Naive thymus-derived CD4-positive, alpha-beta T cell (primary cell): ENCODE measurements around the gene XRN1. TPM values are rescaled to one million over a fixed set of nuclear protein-coding genes. Genes with fewer than 3 reads are reported as not detected.
A peak's percentile ranks its signal among the peaks of the same experiment; 100 is the strongest.
"Not testable (repeated sequence)": the region's sequence is repeated elsewhere in the genome, so short reads cannot be mapped to it uniquely, and the experiment has no call there.

Experiments used
- ATAC-seq: fragments of 150-1000 bp; cut with Tn5 transposase; 2 replicates; pipeline ENCODE4 v1.10.0; 2021; ENCODE audit warnings: mild to moderate bottlenecking, moderate library complexity
- CTCF ChIA-PET: fragments of 350-600 bp; sonication (Branson Sonifier 250); formaldehyde crosslinking; loops from one replicate; lab custom pipeline; 2021; ENCODE audit warnings: antibody characterized with exemption; lab: Charles Lee
- POLR2A ChIA-PET: fragments of 350-600 bp; sonication (Branson Sonifier 250); formaldehyde crosslinking; loops from one replicate; lab custom pipeline; 2021; ENCODE audit warnings: antibody characterized with exemption, inconsistent platforms; lab: Charles Lee
- DNase-seq, 9 donors: peaks; one replicate each; pipeline versions ENCODE4 v3.0.0 to v3.0.0-alpha.2; 2020 to 2022; ENCODE audit warnings: mixed read lengths in 1 of 9
- H3K27ac ChIP-seq: one replicate; pipeline ENCODE4 v1.7.0; 2013; ENCODE audit warnings: mild to moderate bottlenecking, low read depth, low read length, moderate library complexity
- H3K27me3 ChIP-seq, 2 donors: one replicate each; pipeline ENCODE4 v1.7.0; 2013; ENCODE audit warnings: low read length in 2 of 2, mild to moderate bottlenecking in 2 of 2, moderate library complexity in 2 of 2; ENCODE audit not compliant: control insufficient read depth in 2 of 2, insufficient read depth in 2 of 2
- H3K36me3 ChIP-seq, 3 experiments: 1 replicate in 2 of 3; 2 replicates in 1 of 3; pipeline ENCODE4 v1.7.0; 2013; ENCODE audit warnings: low read length in 3 of 3, mild to moderate bottlenecking in 3 of 3, moderate library complexity in 1 of 3; ENCODE audit not compliant: insufficient read depth in 3 of 3, control insufficient read depth in 2 of 3
- H3K4me1 ChIP-seq, 2 donors: one replicate each; pipeline ENCODE4 v1.7.0; 2013; ENCODE audit warnings: low read length in 2 of 2, mild to moderate bottlenecking in 2 of 2, moderate library complexity in 1 of 2; ENCODE audit not compliant: control insufficient read depth in 2 of 2, insufficient read depth in 2 of 2
- H3K4me3 ChIP-seq: 2 replicates; pipeline ENCODE4 v1.7.0; 2013; ENCODE audit warnings: mild to moderate bottlenecking, low read length
- H3K9me3 ChIP-seq, 3 experiments: 1 replicate in 2 of 3; 2 replicates in 1 of 3; pipeline ENCODE4 v1.7.0; 2013; ENCODE audit warnings: low read length in 3 of 3; ENCODE audit not compliant: control insufficient read depth in 2 of 3
- H3K27ac Mint-ChIP-seq, 9 donors: one replicate each; pipeline ENCODE4 v1.8.0; 2020 to 2022; ENCODE audit warnings: mixed read lengths in 9 of 9, mild to moderate bottlenecking in 8 of 9, moderate library complexity in 5 of 9, inconsistent platforms in 2 of 9
- H3K27me3 Mint-ChIP-seq, 5 donors: one replicate each; pipeline ENCODE4 v1.8.0; 2021 to 2022; ENCODE audit warnings: mixed read lengths in 5 of 5, mild to moderate bottlenecking in 1 of 5
- H3K36me3 Mint-ChIP-seq, 5 donors: one replicate each; pipeline ENCODE4 v1.8.0; 2020 to 2022; ENCODE audit warnings: mixed read lengths in 5 of 5, mild to moderate bottlenecking in 3 of 5, inconsistent platforms in 1 of 5
- H3K4me1 Mint-ChIP-seq, 7 donors: one replicate each; pipeline ENCODE4 v1.8.0; 2020 to 2022; ENCODE audit warnings: mixed read lengths in 7 of 7, mild to moderate bottlenecking in 3 of 7, inconsistent platforms in 1 of 7
- H3K4me3 Mint-ChIP-seq, 10 donors: one replicate each; pipeline ENCODE4 v1.8.0; 2020 to 2022; ENCODE audit warnings: mild to moderate bottlenecking in 10 of 10, mixed read lengths in 10 of 10, moderate library complexity in 6 of 10, inconsistent platforms in 2 of 10
- H3K9me3 Mint-ChIP-seq, 11 donors: one replicate each; pipeline ENCODE4 v1.8.0; 2020 to 2022; ENCODE audit warnings: mixed read lengths in 11 of 11, mild to moderate bottlenecking in 4 of 11, inconsistent platforms in 1 of 11, moderate library complexity in 1 of 11
- intact Hi-C, 2 donors: fragments of 100-400 bp; cut with micrococcal nuclease; formaldehyde crosslinking; loops; one replicate each; pipeline ENCODE4 v1.15.1; 2023
- polyA plus RNA-seq, 2 donors: library from polyadenylated mRNA; unstranded; fragments of 300-500 nt; fragmentation: Illumina TruSeq; gene quantifications; one replicate each; pipeline ENCODE4 v1.2.3, GENCODE V29; 2021
- total RNA-seq, 6 experiments: library from RNA in 5 of 6; stranded (reverse) in 5 of 6; gene quantifications; 1 replicate in 5 of 6; 2 replicates in 1 of 6; pipeline ENCODE4 v1.2.3 and lab custom pipeline; 2021 to 2026

Gene XRN1
- total and polyA plus RNA-seq, 7 experiments from 2014 or later: 40.9 to 123 (median 94.7) TPM

DNA sequence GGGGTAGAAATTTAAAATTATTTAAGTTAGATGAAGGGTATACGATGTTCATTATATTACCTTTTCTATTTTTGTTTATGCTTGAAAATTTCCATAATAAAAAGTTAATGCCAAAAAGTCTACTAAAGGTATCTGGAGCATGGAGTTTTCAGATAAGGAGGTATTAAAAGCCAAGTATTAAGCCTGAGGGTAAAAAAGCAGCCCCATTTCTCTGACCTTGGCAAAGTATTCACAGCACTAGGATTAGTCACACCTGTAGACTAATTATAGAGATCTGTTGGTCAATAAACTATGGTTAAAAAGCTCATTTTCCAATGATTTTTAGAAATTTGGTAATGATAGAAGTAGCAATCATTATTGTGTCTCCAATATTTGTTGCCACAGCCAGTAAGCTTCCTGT, 23.1 kb downstream of the XRN1 start:
- DNase-seq (no peak), ATAC-seq (no peak)
- ChIA-PET CTCF (no interaction called here), POLR2A (no interaction called here)
- Histone ChIP-seq H3K4me3 (no peak overlapping the region), H3K27ac (no peak overlapping the region), H3K27me3 (no peaks in the 10 kb centered on the region), H3K9me3 (no peaks in the 10 kb centered on the region), H3K4me1 (no peaks in the 10 kb centered on the region), H3K36me3 (peaks cover 3 to 41% (median 4%) of the 10 kb centered on the region in 3 experiments)
- Mint-ChIP-seq H3K27me3 (no peaks in the 10 kb centered on the region), H3K4me3 (no peak overlapping the region), H3K36me3 (peaks cover 0 to 37% (median 25%) of the 10 kb centered on the region in 5 donors), H3K9me3 (no peaks in the 10 kb centered on the region), H3K4me1 (peaks cover 0 to 16% (median 9%) of the 10 kb centered on the region in 7 donors), H3K27ac (no peak overlapping the region)
- intact Hi-C loops: no loop called here

DNA sequence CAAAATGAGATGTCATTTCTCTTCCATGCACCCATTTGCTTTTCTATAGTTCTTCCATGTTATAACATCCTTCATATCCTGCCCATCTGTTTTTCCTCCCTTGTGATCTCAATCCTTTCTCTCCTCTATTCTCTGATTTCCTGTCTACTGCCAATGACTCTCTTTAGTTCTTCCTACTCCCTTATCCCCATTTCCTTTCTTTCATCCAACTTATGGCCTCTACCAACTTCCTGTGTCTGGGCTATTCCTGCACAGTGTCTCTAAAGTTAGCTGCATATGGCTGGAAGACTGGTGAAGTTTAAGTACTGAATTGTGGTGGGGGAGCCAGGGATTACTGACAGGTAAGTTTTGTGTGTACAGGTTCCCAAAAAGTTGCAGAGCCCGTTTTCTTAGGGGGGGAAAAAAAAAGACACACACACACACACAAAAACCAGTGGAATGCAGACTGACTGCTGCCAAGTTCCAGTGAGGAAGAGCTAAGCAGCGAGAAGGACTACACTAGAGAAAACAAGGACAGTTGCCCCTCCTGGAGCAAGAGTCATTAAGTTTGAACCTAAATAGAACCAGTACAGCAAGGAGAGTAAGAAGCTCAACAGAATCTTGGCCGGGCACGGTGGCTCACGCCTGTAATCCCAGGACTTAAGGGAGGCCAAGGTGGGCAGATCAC, 28.8 kb downstream of the XRN1 start:
- ATAC-seq: no peak
- CTCF ChIA-PET: no interaction called here
- peak overlapping the region in 1 of 9 donors; percentile 79 for H3K27ac Mint-ChIP-seq

DNA sequence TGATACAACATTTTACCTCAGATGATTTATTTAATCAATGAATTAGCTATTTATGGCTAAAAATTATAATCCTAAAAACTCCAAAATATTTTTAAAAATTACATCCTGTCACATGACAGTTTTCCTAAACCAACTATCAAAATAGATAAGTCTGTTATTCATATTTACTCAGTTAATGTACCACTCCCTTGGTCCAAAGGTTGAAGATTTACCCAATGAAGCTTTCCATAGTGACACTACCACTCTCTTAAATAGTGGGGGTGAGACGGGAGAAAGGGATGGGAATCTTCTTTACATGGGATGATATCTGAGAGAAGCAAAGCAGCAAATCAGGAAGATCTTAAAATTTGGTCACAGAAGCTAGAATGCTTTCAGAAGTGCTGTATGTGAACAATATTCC, 30.5 kb downstream of the XRN1 start:
- Mint-ChIP-seq H3K4me3 (no peak overlapping the region), H3K27ac (peak overlapping the region in 1 of 9 donors; percentile 52), H3K36me3 (peaks cover 0 to 52% (median 33%) of the 10 kb centered on the region in 5 donors), H3K4me1 (no peaks in the 10 kb centered on the region), H3K27me3 (no peaks in the 10 kb centered on the region), H3K9me3 (peaks cover 0 to 1% (median 0%) of the 10 kb centered on the region in 11 donors)
- ChIA-PET POLR2A (no interaction called here), CTCF (no interaction called here)
- H3K4me3 ChIP-seq: no peak overlapping the region
- DNase-seq: no peak
- no peak overlapping the region for H3K27ac ChIP-seq
- intact Hi-C loops: no loop called here
- peaks cover 5 to 55% (median 19%) of the 10 kb centered on the region in 3 experiments for H3K36me3 ChIP-seq
- H3K9me3 ChIP-seq: no peaks in the 10 kb centered on the region
- ATAC-seq: no peak
- no peaks in the 10 kb centered on the region for H3K27me3 ChIP-seq
- H3K4me1 ChIP-seq: no peaks in the 10 kb centered on the region

More for the DNA sequence above, 28.8 kb downstream of the XRN1 start:
- H3K4me1 Mint-ChIP-seq: no peaks in the 10 kb centered on the region
- peaks cover 0 to 1% (median 0%) of the 10 kb centered on the region in 11 donors for H3K9me3 Mint-ChIP-seq
- H3K4me3 Mint-ChIP-seq: no peak overlapping the region
- H3K36me3 ChIP-seq: peaks cover 4 to 54% (median 18%) of the 10 kb centered on the region in 3 experiments
- POLR2A ChIA-PET: no interaction called here
- no peaks in the 10 kb centered on the region for H3K27me3 ChIP-seq
- intact Hi-C loops: no loop called here
- no peak overlapping the region for H3K27ac ChIP-seq
- peaks cover 0 to 47% (median 25%) of the 10 kb centered on the region in 5 donors for H3K36me3 Mint-ChIP-seq
- no peaks in the 10 kb centered on the region for H3K9me3 ChIP-seq
- DNase-seq: no peak
- no peaks in the 10 kb centered on the region for H3K27me3 Mint-ChIP-seq
- no peaks in the 10 kb centered on the region for H3K4me1 ChIP-seq
- H3K4me3 ChIP-seq: no peak overlapping the region

DNA sequence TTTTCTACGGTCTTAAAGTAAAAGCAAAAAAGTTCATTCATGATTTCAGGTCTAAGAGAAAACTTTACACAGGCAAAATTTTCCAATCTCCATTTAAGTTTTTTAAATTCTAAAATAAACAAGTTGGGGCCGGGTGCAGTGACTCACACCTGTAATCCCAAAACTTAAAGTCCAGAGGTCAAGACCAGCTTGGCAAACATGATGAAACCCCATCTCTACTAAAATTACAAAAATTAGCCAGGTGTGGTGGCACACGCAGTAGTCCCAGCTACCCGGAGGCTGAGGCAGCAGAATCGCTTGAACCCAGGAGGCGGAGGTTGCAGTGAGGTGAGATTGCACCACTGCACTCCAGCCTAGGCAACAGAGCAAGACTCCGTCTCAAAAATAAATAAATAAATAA, 47.3 kb downstream of the XRN1 start:
- H3K9me3 ChIP-seq, H3K27me3 Mint-ChIP-seq, H3K4me1 ChIP-seq, H3K4me1 Mint-ChIP-seq, intact Hi-C loops, DNase-seq, H3K4me3 Mint-ChIP-seq, ATAC-seq, H3K4me3 ChIP-seq, H3K9me3 Mint-ChIP-seq, H3K27me3 ChIP-seq, POLR2A ChIA-PET, CTCF ChIA-PET, H3K27ac ChIP-seq, H3K27ac Mint-ChIP-seq: not testable (repeated sequence)
- H3K36me3 ChIP-seq: peaks cover 20 to 52% (median 31%) of the 10 kb centered on the region in 3 experiments
- H3K36me3 Mint-ChIP-seq: peaks cover 14 to 64% (median 54%) of the 10 kb centered on the region in 5 donors

DNA sequence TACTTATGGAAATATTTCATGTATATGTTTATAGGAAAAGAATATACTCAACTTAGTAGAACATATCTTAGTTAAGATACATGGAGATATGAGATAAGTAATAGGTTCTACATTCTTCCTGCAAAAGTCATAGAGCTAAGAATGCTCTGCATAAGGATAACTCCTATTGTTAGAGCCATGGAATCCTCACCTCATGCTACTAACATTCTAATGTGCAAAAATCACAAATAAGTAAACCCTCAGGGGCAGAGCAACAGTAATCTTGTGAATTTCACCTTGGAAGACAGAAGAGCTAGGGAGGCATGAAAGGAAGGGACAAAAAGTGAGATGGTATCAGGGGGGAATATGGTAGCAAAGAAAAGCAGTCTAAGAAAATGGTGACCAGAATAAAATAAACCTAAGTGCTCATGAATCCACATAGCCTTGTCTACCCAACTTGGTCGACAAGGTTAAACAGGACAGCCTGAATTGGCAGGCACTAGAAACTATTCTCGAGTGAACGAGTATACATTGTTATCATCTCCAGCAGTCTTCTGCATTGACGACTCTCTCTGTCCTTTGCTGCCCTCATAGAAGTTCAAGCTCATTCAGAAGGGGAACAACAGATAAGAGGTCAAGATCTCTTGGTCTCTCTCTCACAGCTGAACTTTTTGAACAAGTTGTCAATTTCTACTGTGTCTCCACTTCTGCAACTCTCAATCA, 52.8 kb downstream of the XRN1 start:
- Mint-ChIP-seq H3K36me3 (peaks cover 7 to 44% (median 37%) of the 10 kb centered on the region in 5 donors), H3K4me3 (no peak overlapping the region), H3K4me1 (peaks cover 0 to 3% (median 0%) of the 10 kb centered on the region in 7 donors), H3K27ac (no peak overlapping the region), H3K9me3 (peaks cover 0 to 5% (median 0%) of the 10 kb centered on the region in 11 donors), H3K27me3 (no peaks in the 10 kb centered on the region)
- Histone ChIP-seq H3K27ac (no peak overlapping the region), H3K36me3 (peaks cover 20 to 56% (median 29%) of the 10 kb centered on the region in 3 experiments), H3K27me3 (no peaks in the 10 kb centered on the region), H3K9me3 (no peaks in the 10 kb centered on the region), H3K4me1 (no peaks in the 10 kb centered on the region), H3K4me3 (no peak overlapping the region)
- DNase-seq (no peak), ATAC-seq (no peak)
- POLR2A ChIA-PET: interaction anchor here (0.6 to 0.7 kb wide), 2 partner anchors 11 to 660 kb away, joined by 3 to 4 read pairs; no protein-coding TSS in a partner anchor
- intact Hi-C loops: loop anchor here in 1 of 2 donors (5.0 kb wide), 1 partner anchor 33 kb away; no protein-coding TSS in a partner anchor
- CTCF ChIA-PET: no interaction called here

DNA sequence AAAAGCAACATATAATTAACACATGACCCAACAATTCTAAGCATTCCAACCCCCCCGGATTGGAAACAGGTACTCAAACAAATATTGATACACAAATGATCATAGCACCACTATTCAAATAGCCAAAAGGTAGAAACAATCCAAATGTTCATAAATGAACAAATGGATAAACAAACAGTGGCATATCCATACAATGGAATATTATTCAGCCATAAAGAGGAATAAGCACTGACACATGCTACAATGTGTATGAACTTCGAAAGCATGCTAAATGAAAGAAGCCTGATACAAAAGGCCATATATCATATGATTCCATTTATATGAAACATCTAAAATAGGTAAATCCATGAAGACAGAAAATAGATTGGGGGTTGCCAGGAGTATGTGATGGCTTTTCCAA, 62.8 kb downstream of the XRN1 start:
- Mint-ChIP-seq H3K36me3 (peaks cover 20 to 80% (median 67%) of the 10 kb centered on the region in 5 donors), H3K9me3 (peaks cover 0 to 5% (median 0%) of the 10 kb centered on the region in 11 donors), H3K27ac (no peak overlapping the region), H3K4me1 (peaks cover 0 to 9% (median 0%) of the 10 kb centered on the region in 7 donors), H3K4me3 (no peak overlapping the region), H3K27me3 (no peaks in the 10 kb centered on the region)
- ATAC-seq (no peak), DNase-seq (no peak)
- Histone ChIP-seq H3K27me3 (no peaks in the 10 kb centered on the region), H3K36me3 (peaks cover 10 to 64% (median 12%) of the 10 kb centered on the region in 3 experiments), H3K9me3 (no peaks in the 10 kb centered on the region), H3K4me1 (no peaks in the 10 kb centered on the region), H3K4me3 (no peak overlapping the region), H3K27ac (no peak overlapping the region)
- CTCF ChIA-PET: no interaction called here
- intact Hi-C loops: no loop called here
- POLR2A ChIA-PET: no interaction called here
